Measurements from ENCODE around the gene IGFL1. TPM values are rescaled to one million over a fixed set of nuclear protein-coding genes. Genes with fewer than 3 reads are reported as not detected.
A peak's percentile ranks its signal among the peaks of the same experiment; 100 is the strongest.

The IGFL1 gene
- total RNA-seq, 1 donor from 2014 or later, result not detected

GRCh38 chr19:46216612-46217011, 12.9 kb upstream of the IGFL1 start:
- DNase-seq (ENCODE audit: low read depth, low spot score), result no peak
- TF ChIP-seq CTCF (conservative IDR thresholded peaks at IDR 0.05), result no peak
- Mint-ChIP-seq H3K4me1 (no peaks in the 10 kb centered on the region), H3K27ac (ENCODE audit: unreplicated experiment) (no peak overlapping the region), H3K9me3 (no peaks in the 10 kb centered on the region), H3K27me3 (ENCODE audit: low read depth) (peaks cover 55% of the 10 kb centered on the region), H3K4me3 (no peak overlapping the region), H3K36me3 (ENCODE audit: low read depth) (no peaks in the 10 kb centered on the region)

- no peak overlapping the region for H3K4me3 Mint-ChIP-seq
- no peaks in the 10 kb centered on the region for H3K36me3 Mint-ChIP-seq (ENCODE audit: low read depth)
- DNase-seq (ENCODE audit: low read depth, low spot score), result no peak
- no peak overlapping the region for H3K27ac Mint-ChIP-seq (ENCODE audit: unreplicated experiment)
- H3K9me3 Mint-ChIP-seq, result no peaks in the 10 kb centered on the region
- H3K27me3 Mint-ChIP-seq (ENCODE audit: low read depth), result peaks cover 57% of the 10 kb centered on the region
- TF ChIP-seq CTCF (conservative IDR thresholded peaks at IDR 0.05), result no peak
- no peaks in the 10 kb centered on the region for H3K4me1 Mint-ChIP-seq
These were observed 12.1 kb upstream of the IGFL1 start for GRCh38 chr19:46217476-46217875.

- Mint-ChIP-seq H3K36me3 (ENCODE audit: low read depth) (no peaks in the 10 kb centered on the region), H3K4me1 (no peaks in the 10 kb centered on the region), H3K4me3 (no peak overlapping the region), H3K27me3 (ENCODE audit: low read depth) (peaks cover 57% of the 10 kb centered on the region), H3K9me3 (no peaks in the 10 kb centered on the region), H3K27ac (ENCODE audit: unreplicated experiment) (no peak overlapping the region)
- peak; percentile 63 for DNase-seq (ENCODE audit: low read depth, low spot score)
- no peak for TF ChIP-seq CTCF (conservative IDR thresholded peaks at IDR 0.05)
These were observed 11.4 kb upstream of the IGFL1 start for GRCh38 chr19:46218160-46218559.

- Mint-ChIP-seq H3K27ac (ENCODE audit: unreplicated experiment) (no peak overlapping the region), H3K4me3 (no peak overlapping the region), H3K27me3 (ENCODE audit: low read depth) (peaks cover 65% of the 10 kb centered on the region), H3K4me1 (no peaks in the 10 kb centered on the region), H3K36me3 (ENCODE audit: low read depth) (no peaks in the 10 kb centered on the region), H3K9me3 (no peaks in the 10 kb centered on the region)
- DNase-seq (ENCODE audit: low read depth, low spot score), result no peak
- no peak for TF ChIP-seq CTCF (conservative IDR thresholded peaks at IDR 0.05)
These were observed 9.4 kb upstream of the IGFL1 start for GRCh38 chr19:46220038-46220615.

GRCh38 chr19:46221152-46221551, 8.4 kb upstream of the IGFL1 start:
- Mint-ChIP-seq H3K27me3 (ENCODE audit: low read depth) (peaks cover 75% of the 10 kb centered on the region), H3K4me3 (no peak overlapping the region), H3K4me1 (no peaks in the 10 kb centered on the region)

More at GRCh38 chr19:46221152-46221551, 8.4 kb upstream of the IGFL1 start:
- TF ChIP-seq CTCF (conservative IDR thresholded peaks at IDR 0.05), result no peak
- no peaks in the 10 kb centered on the region for H3K9me3 Mint-ChIP-seq
- H3K36me3 Mint-ChIP-seq (ENCODE audit: low read depth), result no peaks in the 10 kb centered on the region
- DNase-seq (ENCODE audit: low read depth, low spot score), result no peak
- no peak overlapping the region for H3K27ac Mint-ChIP-seq (ENCODE audit: unreplicated experiment)
